GM18873 (cell line): ENCODE results near the gene CDC42EP5.

ENCODE experiments used
- ATAC-seq: cut with Tn5 transposase; IDR thresholded peaks from one replicate; pipeline ENCODE4 v1.9.1; 2021; ENCODE audit warnings: mild to moderate bottlenecking, moderate library complexity, moderate number of reproducible peaks; ENCODE audit not compliant: unreplicated experiment, low FRiP score

CDC42EP5 gene

DNA sequence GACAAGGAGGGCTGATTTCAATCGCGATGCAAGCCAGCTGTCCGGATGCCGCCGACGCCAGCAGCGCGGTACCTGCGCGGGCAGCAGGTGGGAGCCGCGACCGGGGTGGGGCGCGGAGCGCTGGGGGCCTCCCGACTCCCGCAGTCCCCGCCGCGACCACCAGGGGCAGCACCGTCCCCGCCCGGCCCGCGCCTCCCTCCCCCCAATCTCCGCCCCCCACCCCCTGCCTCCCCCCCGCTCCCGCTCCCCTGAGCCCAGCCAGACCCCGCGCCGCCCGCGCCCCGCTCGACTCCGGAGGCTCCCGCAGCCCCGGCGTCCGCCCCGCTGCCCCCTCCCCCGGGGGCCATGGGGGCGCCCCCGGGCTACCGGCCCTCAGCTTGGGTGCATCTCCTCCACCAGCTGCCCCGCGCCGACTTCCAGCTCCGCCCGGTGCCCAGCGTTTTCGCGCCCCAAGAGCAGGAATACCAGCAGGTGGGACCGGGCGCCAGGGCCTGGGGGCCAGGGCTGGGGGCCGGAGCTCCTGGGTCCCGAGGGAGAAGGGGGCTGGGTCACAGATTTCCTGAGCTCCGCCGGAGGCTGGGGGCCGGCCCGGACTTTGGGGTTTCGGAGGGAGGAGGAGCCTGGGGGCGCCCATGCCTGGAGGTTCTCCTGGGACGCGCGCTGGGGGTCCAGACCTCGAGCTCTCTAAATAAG is 57.7 kb downstream of the CDC42EP5 start, which contains the start of gene TTYH1:
Gene TTYH1 (plus strand): TSS at position 257 of the 693 bp plus-strand sequence. CDS start 89 bp downstream, at position 346.
- ATAC-seq, result no peak
